ENCODE data around the gene CCNF.

The CCNF gene

GRCh38 chr16:2485811-2486507 is 56.7 kb downstream of the CCNF start:
- no peak for DNase-seq (ENCODE audit: low read depth)

DNA sequence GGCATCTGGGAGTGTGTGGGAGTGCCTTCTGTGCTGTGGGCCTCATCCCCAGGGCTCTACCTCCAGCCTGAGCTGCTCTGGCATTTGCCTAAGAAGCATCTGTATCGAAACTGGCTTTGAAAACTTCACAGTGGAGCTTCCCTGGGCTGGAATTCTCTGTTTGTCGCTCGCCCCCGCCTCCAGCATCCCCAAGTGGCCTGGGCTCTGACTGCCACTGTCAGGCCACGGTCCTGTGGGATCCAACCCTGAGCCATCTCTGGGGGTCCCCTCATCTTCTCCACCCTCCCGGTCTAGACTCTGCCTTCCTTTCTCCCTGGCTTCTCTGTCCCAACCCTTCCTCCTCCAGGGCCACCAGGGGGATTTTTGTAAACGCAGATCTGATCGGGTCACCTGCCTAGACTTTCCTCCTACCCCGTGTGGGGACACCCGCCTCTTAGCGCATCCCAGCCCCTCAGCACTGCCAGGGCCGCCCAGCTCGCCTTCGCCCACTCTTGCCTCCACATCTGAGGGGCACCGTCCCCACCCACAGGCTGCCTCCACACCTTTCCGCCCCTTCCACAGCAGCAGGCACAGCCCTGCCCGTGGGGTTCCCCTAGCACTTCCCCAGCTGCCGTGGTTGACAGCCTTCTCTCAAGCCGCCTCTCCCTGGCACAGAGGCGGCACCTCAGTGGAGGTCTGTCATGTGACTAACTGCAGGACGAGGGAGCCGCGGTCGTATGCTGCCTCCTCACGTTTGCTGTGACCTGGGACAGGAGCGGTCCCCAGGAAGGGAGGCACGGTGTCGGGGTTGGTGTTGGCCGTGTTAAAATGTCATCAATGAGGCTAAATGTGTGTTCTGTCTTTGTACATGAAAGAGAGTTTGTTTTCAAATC is 57.6 kb downstream of the CCNF start:
- DNase-seq (ENCODE audit: low read depth), result peak; percentile 69

DNA sequence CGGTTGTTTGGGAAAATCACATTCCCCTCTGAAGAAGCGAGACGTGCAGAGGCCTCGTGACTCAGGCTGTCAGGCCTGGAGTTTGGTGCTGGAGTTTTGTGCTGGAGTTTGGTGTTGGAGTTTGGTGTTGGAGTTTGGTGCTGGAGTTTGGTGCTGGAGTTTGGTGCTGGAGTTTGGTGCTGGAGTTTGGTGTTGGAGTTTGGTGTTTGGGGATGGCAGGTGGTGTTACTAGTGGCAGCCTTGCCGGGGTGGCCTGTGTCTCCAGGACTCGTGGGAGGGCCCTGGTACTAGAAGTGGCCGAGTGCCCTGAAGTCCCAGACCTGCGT is 58.2 kb downstream of the CCNF start:
- no peak for DNase-seq (ENCODE audit: low read depth)

DNA sequence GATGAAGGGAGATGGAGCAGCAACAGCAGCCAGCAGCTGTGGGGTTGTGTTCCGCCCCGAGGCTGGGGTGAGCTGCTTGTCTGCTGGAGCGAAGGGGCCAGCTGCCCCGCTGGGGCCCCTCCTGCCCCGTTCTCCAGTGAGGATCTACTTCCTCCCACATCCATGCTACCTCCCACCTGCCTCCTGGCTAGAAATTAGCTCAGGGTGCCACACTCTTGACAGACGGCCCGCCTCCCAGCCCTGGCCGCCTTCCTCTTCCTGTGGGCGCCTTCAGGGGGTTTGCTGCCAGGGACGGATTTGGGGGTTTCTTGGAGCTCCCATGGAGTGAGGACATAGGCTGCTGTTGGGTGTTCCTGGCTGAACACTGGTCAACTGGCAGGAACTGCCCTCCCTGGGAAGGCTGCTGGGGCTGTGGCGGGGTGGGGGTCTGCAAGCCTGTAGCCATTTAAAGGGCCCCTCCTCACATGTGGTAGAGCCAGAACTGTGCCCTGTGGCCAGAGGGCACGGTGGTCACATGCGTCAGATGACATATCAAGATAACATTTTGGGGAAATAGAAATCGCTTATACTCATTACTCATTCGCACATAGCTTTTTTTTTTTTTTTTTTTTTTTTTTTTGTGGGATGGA is 58.8 kb downstream of the CCNF start:
- no peak for DNase-seq (ENCODE audit: low read depth)

- no peak for DNase-seq (ENCODE audit: low read depth)
Observed at GRCh38 chr16:2489581-2489980, 60.3 kb downstream of the CCNF start.

DNA sequence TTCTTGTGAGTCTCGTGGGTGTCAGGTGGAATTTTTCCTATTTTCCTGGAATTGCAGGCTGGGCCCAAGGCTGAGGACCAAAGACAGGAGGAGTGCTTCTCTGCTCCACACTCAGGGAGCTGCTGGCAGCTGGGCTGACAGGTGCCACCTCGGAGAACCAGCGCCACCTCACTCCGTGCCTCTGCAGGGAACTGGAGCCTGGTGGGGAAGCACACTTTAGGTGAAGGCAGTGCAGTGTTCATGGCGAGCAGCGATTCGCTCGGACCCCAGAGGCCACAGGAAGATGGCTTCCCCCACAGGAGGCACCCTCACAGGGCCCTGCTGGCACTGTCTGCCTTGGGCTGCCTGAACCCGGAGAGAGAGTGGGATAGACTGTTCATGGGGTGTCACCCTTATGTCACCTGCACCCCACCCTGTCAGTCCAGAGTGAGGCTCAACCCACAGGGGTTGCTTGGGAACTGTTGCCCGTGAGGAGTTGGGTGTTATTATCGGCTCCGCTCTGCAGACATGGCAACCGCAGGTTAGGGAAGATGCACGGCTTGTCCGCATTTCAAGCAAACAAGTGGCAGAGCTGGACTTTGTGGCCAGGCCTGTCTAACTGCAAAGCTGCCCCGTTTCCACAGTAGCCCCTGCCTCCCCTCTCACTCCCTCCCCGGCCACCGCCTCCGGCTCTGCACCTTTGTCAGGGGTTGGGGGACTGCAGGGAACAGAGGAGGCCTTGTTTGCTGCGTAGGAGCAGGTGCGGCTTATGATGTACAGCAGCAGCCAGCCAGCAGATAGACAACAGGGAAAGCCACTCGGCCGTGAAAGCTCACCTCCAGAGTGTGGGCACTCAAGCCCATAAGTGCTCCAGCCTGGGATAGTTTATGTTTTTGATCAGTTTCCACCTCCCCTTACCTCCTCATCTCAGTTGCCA is 61.2 kb downstream of the CCNF start:
- DNase-seq (ENCODE audit: low read depth), result no peak

GRCh38 chr16:2492292-2492691 is 63.0 kb downstream of the CCNF start:
- DNase-seq (ENCODE audit: low read depth), result no peak

- DNase-seq (ENCODE audit: low read depth), result no peak
Observed at GRCh38 chr16:2493605-2494004, 64.4 kb downstream of the CCNF start.

DNA sequence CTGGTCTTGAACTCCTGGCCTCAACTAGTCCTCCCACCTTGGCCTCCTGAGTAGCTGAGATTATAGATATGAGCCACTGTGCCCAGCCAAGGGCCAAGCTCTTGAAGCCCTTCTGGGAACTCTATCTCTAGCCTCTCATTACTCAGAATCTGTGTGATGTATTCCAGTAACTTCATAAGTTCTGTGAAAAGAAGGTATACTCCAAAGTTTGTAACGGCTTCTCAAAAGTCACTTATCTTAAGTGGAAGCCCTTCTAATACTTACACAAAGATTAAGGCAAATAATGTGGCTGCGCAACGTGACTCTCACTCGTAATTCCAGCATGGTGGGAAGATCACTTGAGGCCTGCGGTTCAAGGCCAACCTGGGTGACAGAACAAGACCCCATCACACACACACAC is 65.4 kb downstream of the CCNF start:
- no peak for DNase-seq (ENCODE audit: low read depth)

GRCh38 chr16:2495041-2495440 is 65.8 kb downstream of the CCNF start:
- no peak for DNase-seq (ENCODE audit: low read depth)

DNA sequence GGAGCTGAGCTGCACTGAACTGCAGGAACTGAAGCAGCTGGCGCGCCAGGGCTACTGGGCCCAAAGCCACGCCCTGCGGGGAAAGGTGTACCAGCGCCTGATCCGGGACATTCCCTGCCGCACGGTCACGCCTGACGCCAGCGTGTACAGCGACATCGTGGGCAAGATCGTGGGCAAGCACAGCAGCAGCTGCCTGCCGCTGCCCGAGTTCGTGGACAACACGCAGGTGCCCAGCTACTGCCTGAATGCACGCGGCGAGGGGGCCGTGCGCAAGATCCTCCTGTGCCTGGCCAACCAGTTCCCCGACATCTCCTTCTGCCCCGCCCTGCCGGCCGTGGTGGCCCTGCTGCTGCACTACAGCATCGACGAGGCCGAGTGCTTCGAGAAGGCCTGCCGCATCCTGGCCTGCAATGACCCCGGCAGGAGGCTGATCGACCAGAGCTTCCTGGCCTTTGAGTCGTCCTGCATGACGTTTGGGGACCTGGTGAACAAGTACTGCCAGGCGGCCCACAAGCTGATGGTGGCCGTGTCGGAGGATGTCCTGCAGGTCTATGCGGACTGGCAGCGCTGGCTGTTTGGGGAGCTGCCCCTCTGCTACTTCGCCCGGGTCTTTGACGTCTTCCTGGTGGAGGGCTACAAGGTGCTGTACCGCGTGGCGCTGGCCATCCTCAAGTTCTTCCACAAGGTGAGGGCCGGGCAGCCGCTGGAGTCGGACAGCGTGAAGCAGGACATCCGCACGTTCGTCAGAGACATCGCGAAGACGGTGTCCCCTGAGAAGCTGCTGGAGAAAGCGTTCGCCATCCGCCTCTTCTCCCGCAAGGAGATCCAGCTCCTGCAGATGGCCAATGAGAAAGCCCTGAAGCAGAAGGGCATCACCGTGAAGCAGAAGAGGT is 67.2 kb downstream of the CCNF start:
- DNase-seq (ENCODE audit: low read depth), result no peak

GRCh38 chr16:2497116-2497630 is 67.9 kb downstream of the CCNF start:
- no peak for DNase-seq (ENCODE audit: low read depth)

- no peak for DNase-seq (ENCODE audit: low read depth)
Observed at GRCh38 chr16:2497695-2498484, 68.6 kb downstream of the CCNF start.

- DNase-seq (ENCODE audit: low read depth), result no peak
Observed at GRCh38 chr16:2498531-2499253, 69.4 kb downstream of the CCNF start.

DNA sequence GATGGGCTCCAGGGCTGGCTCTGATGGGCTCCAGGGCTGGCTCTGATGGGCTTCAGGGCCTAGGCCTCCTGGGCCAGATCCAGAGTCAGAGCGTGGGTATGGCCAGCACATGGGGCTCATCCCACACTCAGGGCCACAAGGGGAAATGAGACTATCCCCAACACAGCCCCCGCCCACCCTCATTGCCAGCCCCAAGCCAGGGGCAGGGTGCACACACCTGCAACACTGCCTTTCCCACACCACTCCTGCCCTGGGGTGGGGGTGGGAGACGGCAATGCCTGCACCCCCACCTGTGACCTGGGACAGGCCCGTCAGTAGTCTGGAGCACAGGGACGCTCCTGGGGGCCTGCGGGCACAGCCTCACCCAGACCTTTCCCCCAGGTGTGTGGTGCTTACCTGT is 70.2 kb downstream of the CCNF start:
- DNase-seq (ENCODE audit: low read depth), result no peak

GRCh38 chr16:2499890-2500429 is 70.7 kb downstream of the CCNF start:
- DNase-seq (ENCODE audit: low read depth), result no peak

GRCh38 chr16:2500430-2500917 is 71.2 kb downstream of the CCNF start:
- no peak for DNase-seq (ENCODE audit: low read depth)

DNA sequence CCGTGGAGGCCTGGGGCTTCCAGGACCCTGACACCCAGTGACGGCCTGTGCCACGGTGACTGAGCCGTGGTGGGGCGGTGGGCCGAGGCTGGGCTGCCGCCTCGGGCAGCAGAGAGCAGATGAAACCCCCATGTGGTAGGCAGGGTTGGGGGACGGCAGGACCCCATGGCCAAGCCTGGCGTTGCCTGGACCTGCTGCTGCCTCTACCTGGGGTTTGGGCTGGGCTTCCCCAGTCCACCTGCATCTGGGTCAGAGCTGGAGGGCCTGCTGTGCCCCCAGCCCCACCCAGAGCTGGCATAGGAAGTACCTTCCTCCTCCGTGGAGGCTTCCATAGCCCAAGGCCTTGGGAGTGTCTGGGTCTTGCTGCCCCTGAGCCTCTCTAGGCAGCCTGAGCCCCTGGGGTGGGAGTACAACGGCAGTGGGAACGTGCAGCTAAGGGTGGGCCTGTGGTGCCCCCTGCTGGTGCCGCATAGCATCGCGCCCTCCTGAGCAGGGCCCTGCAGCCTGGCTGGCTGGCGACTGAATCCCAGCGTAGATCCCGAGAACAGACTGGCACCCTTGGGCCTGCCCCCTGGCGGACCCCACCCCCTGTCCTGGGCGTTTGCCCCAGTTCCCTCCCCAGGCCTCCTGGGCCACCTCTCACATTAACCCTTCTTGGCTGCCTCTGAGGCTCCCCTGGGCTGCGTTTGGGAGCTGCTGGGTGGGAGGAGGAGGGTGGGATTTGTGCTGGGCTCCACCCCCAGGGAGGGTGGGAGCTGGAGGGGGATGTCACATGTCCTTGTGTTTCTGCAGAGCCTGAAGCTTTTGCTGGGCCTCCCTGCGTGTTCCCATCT is 71.9 kb downstream of the CCNF start:
- DNase-seq (ENCODE audit: low read depth), result peak; percentile 69

All from activated T-cell treated with anti-CD3 and anti-CD28 coated beads for 1 hour (primary cell).